HG02642 (cell line): ENCODE results near the gene DOCK2.
"Not testable (repeated sequence)": the region's sequence is repeated elsewhere in the genome, so short reads cannot be mapped to it uniquely, and the experiment has no call there.

Experiments used
- ATAC-seq: cut with Tn5 transposase; IDR thresholded peaks from one replicate; pipeline ENCODE4 v1.9.1; 2021; ENCODE audit warnings: mild to moderate bottlenecking; ENCODE audit not compliant: unreplicated experiment, poor library complexity

The DOCK2 gene

GRCh38 chr5:169710675-169711074 lies 73.6 kb downstream of the DOCK2 start:
- ATAC-seq, result no peak

GRCh38 chr5:169711551-169712225 lies 74.6 kb downstream of the DOCK2 start:
- ATAC-seq, result no peak

- no peak for ATAC-seq
These were observed 75.4 kb downstream of the DOCK2 start for GRCh38 chr5:169712428-169712827.

GRCh38 chr5:169716287-169716686 lies 79.2 kb downstream of the DOCK2 start:
- ATAC-seq, result no peak

- ATAC-seq, result no peak
These were observed 80.2 kb downstream of the DOCK2 start for GRCh38 chr5:169717288-169717687.

- peak; percentile 67 for ATAC-seq
These were observed 82.6 kb downstream of the DOCK2 start for GRCh38 chr5:169719360-169720314.

- no peak for ATAC-seq
These were observed 84.7 kb downstream of the DOCK2 start for GRCh38 chr5:169721771-169722170.

GRCh38 chr5:169723103-169723831 lies 86.2 kb downstream of the DOCK2 start:
- no peak for ATAC-seq

GRCh38 chr5:169724303-169725087 lies 87.4 kb downstream of the DOCK2 start:
- no peak for ATAC-seq

- not testable (repeated sequence) for ATAC-seq
These were observed 88.6 kb downstream of the DOCK2 start for GRCh38 chr5:169725665-169726064.

- ATAC-seq, result no peak
These were observed 91.3 kb downstream of the DOCK2 start for GRCh38 chr5:169728418-169728817.

GRCh38 chr5:169731221-169731620 lies 94.1 kb downstream of the DOCK2 start:
- no peak for ATAC-seq

- no peak for ATAC-seq
These were observed 95.8 kb downstream of the DOCK2 start for GRCh38 chr5:169732841-169733240.

- ATAC-seq, result no peak
These were observed 98.8 kb downstream of the DOCK2 start for GRCh38 chr5:169735913-169736312.

- ATAC-seq, result no peak
These were observed 99.6 kb downstream of the DOCK2 start for GRCh38 chr5:169736653-169737052.

- ATAC-seq, result no peak
These were observed 103.4 kb downstream of the DOCK2 start for GRCh38 chr5:169740435-169740834.

GRCh38 chr5:169742771-169743296 lies 105.8 kb downstream of the DOCK2 start:
- no peak for ATAC-seq

- ATAC-seq, result no peak
These were observed 107.3 kb downstream of the DOCK2 start for GRCh38 chr5:169744336-169744735.

- ATAC-seq, result no peak
These were observed 108.5 kb downstream of the DOCK2 start for GRCh38 chr5:169745441-169746146.
